Fibroblast of villous mesenchyme (primary cell): Measurements from ENCODE around the gene ANKRD26. TPM values are rescaled to one million over a fixed set of nuclear protein-coding genes. Genes with fewer than 3 reads are reported as not detected.

Experiments
- DNase-seq: peaks from one replicate; pipeline ENCODE4 v3.0.0-alpha.2; 2010; ENCODE audit warnings: low read depth
- H3K4me3 ChIP-seq: 2 replicates; pipeline ENCODE4 v1.5.1; 2011; ENCODE audit warnings: low read depth, mild to moderate bottlenecking, low read length
- CTCF ChIP-seq: IDR thresholded peaks from 2 replicates; pipeline ENCODE4 v1.5.1; 2012; ENCODE audit warnings: low read depth, mild to moderate bottlenecking, low read length; ENCODE audit not compliant: insufficient read depth
- small RNA-seq: library from RNA; depleted of rRNA; stranded (forward); fragments of <200 nt; gene quantifications from one replicate; pipeline ENCODE3, GENCODE V24; 2012
- total RNA-seq: library from RNA; depleted of rRNA; stranded (reverse); fragments of >200 nt; gene quantifications from 2 replicates; pipeline ENCODE4 v1.2.3, GENCODE V29; 2012

ANKRD26 gene
- total RNA-seq, 1 donor: 16.8 TPM

- TF ChIP-seq CTCF: no peak
- H3K4me3 ChIP-seq: no peak overlapping the region
- no peak for DNase-seq
Measured at GRCh38 chr10:26962835-26963234, 137.5 kb downstream of the ANKRD26 start.

- no peak for DNase-seq
- TF ChIP-seq CTCF: no peak
- H3K4me3 ChIP-seq: no peak overlapping the region
Measured at GRCh38 chr10:26960308-26960707, 140.0 kb downstream of the ANKRD26 start.

- H3K4me3 ChIP-seq: no peak overlapping the region
- no peak for TF ChIP-seq CTCF
- no peak for DNase-seq
Measured at GRCh38 chr10:26959841-26960240, 140.5 kb downstream of the ANKRD26 start.

Small RNA genes lying within 50 kb of the gene (small RNA-seq; reads per million reads assigned to genes)
- gene RNU6-490P: 0.85 reads per million

Other genes with a start within 250 kb of the ANKRD26 start
- 38.7 and 57.9 TPM in 2 replicates for gene ABI1, start 239.5 kb downstream of the ANKRD26 start, total RNA-seq
- 99.2 and 135 TPM in 2 replicates for gene YME1L1, start 53.9 kb upstream of the ANKRD26 start, total RNA-seq
- gene MASTL, start 54.9 kb upstream of the ANKRD26 start, total RNA-seq: 13.2 and 18.6 TPM in 2 replicates
- 22.2 and 24.6 TPM in 2 replicates for gene ACBD5, start 140.3 kb upstream of the ANKRD26 start, total RNA-seq